RWPE1 (cell line): ENCODE measurements around the gene PRKCD.

Source experiments
- CTCF ChIA-PET: fragments of 350-600 bp; sonication (Branson Sonifier 250); formaldehyde crosslinking; extraction: SDS; loops from one replicate; lab custom pipeline; 2021; lab: Yijun Ruan, JAX
- POLR2A ChIA-PET: fragments of 400-600 bp; formaldehyde crosslinking; extraction: SDS; loops from one replicate; lab custom pipeline; 2020; ENCODE audit warnings: antibody characterized with exemption; ENCODE audit not compliant: low non-redundant PET; lab: Yijun Ruan, JAX
- DNase-seq: peaks from one replicate; pipeline ENCODE4 v3.0.0; 2012; ENCODE audit warnings: low spot score
- H3K27ac ChIP-seq: fragments of 450-650 bp; 2 replicates; pipeline ENCODE4 v1.5.1; 2017
- CTCF ChIP-seq: fragments of 450-650 bp; conservative IDR thresholded peaks from 2 replicates; pipeline ENCODE4 v1.5.1; 2017; ENCODE audit warnings: low read depth, mild to moderate bottlenecking

PRKCD gene

DNA sequence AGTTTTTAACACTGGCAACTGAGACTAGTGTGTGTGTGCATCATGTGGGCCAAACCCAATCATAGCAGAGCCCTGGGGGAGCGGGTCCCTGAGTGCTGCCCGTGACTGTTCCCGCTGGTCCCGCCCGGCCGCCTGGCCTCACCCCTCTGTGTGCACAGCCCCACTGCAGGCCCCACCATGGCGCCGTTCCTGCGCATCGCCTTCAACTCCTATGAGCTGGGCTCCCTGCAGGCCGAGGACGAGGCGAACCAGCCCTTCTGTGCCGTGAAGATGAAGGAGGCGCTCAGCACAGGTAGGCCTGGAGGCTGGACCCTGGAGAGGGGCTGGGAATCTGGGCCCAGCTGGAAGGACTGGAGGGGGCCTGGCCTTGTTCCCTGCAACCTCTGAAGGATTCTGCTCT is 17.2 kb downstream of the PRKCD start:
- POLR2A ChIA-PET = no interaction called here
- no peak overlapping the region for H3K27ac ChIP-seq
- no peak for DNase-seq
- TF ChIP-seq CTCF = no peak
- CTCF ChIA-PET = no interaction called here

DNA sequence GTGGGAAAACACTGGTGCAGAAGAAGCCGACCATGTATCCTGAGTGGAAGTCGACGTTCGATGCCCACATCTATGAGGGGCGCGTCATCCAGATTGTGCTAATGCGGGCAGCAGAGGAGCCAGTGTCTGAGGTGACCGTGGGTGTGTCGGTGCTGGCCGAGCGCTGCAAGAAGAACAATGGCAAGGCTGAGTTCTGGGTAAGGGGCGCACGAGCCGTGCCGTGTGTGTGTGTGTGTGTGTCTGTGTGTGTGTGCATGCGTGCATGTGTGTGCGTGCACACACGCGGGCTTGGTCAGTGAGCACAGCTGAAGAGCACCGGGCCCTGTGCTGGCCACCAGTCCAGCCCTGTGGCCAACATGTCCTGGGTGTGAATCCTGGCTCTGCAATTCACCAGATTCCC is 18.6 kb downstream of the PRKCD start:
- no peak overlapping the region for H3K27ac ChIP-seq
- ChIA-PET POLR2A (no interaction called here), CTCF (no interaction called here)

GRCh38 chr3:53180305-53181023 is 19.5 kb downstream of the PRKCD start:
- ChIA-PET CTCF (no interaction called here), POLR2A (no interaction called here)
- H3K27ac ChIP-seq = no peak overlapping the region
- DNase-seq = no peak
- TF ChIP-seq CTCF = no peak

More for the DNA sequence above, 18.6 kb downstream of the PRKCD start:
- TF ChIP-seq CTCF = no peak
- no peak for DNase-seq

GRCh38 chr3:53181024-53181371 is 20.0 kb downstream of the PRKCD start:
- DNase-seq = no peak
- ChIA-PET POLR2A (no interaction called here), CTCF (no interaction called here)
- no peak overlapping the region for H3K27ac ChIP-seq
- no peak for TF ChIP-seq CTCF

DNA sequence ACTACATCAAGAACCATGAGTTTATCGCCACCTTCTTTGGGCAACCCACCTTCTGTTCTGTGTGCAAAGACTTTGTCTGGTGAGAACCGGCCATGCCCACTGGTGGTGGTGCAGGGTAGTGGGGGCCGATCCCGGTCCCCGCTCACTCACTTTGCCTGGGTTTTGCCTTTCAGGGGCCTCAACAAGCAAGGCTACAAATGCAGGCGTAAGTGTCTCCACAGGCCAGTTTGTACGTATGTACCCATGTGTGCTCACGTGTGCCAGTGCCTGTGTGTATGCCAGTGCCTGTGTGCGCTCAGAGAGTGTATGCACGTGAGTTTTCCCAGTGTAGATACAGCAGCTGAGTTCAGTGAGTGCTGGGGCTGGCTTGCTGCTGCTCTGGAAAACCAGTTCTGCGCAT is 20.5 kb downstream of the PRKCD start:
- ChIA-PET CTCF (no interaction called here), POLR2A (no interaction called here)
- no peak overlapping the region for H3K27ac ChIP-seq
- TF ChIP-seq CTCF = no peak
- DNase-seq = no peak

GRCh38 chr3:53182764-53183355 is 21.9 kb downstream of the PRKCD start:
- TF ChIP-seq CTCF = no peak
- no peak overlapping the region for H3K27ac ChIP-seq
- CTCF ChIA-PET = no interaction called here
- no peak for DNase-seq
- POLR2A ChIA-PET = no interaction called here
